ENCODE measurements around the gene RSPH1. TPM values are rescaled to one million over a fixed set of nuclear protein-coding genes. Genes with fewer than 3 reads are reported as not detected.

RSPH1 gene
- total RNA-seq, 1 experiment from 2014 or later, result 0.31 TPM

DNA sequence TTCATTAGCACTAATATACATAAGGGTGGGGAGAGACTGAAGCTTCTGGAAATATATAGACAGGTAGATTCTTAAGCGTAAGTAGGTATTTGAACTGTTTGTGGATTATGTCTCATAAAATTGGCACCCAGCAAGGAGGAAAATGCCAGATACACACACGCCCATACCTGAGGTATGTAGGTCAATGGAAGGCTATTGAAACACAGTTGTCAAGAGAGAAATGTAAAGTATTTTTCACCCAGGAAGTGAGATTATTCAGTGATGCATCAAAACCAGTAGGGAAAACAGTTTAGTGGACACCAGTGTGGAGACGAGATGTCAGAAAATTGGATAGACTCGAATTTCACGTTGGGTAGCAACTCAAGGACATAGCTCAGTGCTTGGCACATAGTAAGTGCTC lies 4.7 kb upstream of the RSPH1 start:
- Histone ChIP-seq H2AFZ (ENCODE audit: low read length) (no peak overlapping the region), H2AK5ac (ENCODE audit: insufficient read length, low read length) (no peak overlapping the region), H4K5ac (ENCODE audit: insufficient read length, low read depth, low read length) (no peak overlapping the region), H3K4me2 (ENCODE audit: insufficient read depth, insufficient read length, low read length) (no peak overlapping the region), H3K18ac (ENCODE audit: insufficient read length, low read depth, low read length) (no peak overlapping the region), H3K27ac (ENCODE audit: insufficient read length, low read depth, low read length) (no peak overlapping the region), H3T11ph (ENCODE audit: low read length) (no peak overlapping the region), H3K56ac (ENCODE audit: insufficient read length, low read depth, low read length) (no peak overlapping the region), H3K4me1 (ENCODE audit: insufficient read depth, low read length) (no peaks in the 10 kb centered on the region), H3K4ac (ENCODE audit: low read depth, low read length) (no peak overlapping the region), H3K14ac (ENCODE audit: insufficient read depth, low read length) (no peak overlapping the region), H2BK120ac (ENCODE audit: low read depth, low read length, poor library complexity, severe bottlenecking) (no peak overlapping the region), H3K27me3 (ENCODE audit: insufficient read depth, low read length) (no peaks in the 10 kb centered on the region), H2BK5ac (ENCODE audit: insufficient read length, low read length) (no peak overlapping the region), H4K91ac (ENCODE audit: insufficient read length, low read depth, low read length) (no peak overlapping the region), H3K23ac (ENCODE audit: insufficient read length, low read depth, low read length) (no peak overlapping the region), H2BK12ac (ENCODE audit: insufficient read length, low read depth, low read length) (no peak overlapping the region), H4K8ac (replicated peaks; ENCODE audit: insufficient read length, low read depth, low read length) (no peak overlapping the region), H3K79me1 (ENCODE audit: insufficient read depth, low read depth, low read length, poor library complexity, severe bottlenecking) (no peaks in the 10 kb centered on the region), H4K20me1 (ENCODE audit: control insufficient read depth, insufficient read depth, insufficient read length) (no peaks in the 10 kb centered on the region), H2BK20ac (ENCODE audit: low read depth, low read length, poor library complexity, severe bottlenecking) (no peak overlapping the region), H3K9ac (ENCODE audit: extremely low read depth, insufficient read length, low read length) (no peak overlapping the region), H3K79me2 (ENCODE audit: insufficient read depth, low read length) (no peaks in the 10 kb centered on the region), H3K23me2 (ENCODE audit: insufficient read length, low read depth, low read length, poor library complexity, severe bottlenecking) (peaks cover 10% of the 10 kb centered on the region), H3K9me3 (ENCODE audit: control insufficient read depth, low read depth, low read length) (no peaks in the 10 kb centered on the region), H2BK15ac (ENCODE audit: low read depth, low read length) (no peak overlapping the region)
- Mint-ChIP-seq H3K4me3 (no peak overlapping the region), H3K27me3 (ENCODE audit: low read depth) (peaks cover under 1% of the 10 kb centered on the region), H3K36me3 (ENCODE audit: insufficient read depth in 1 of 3, low read depth in 3 of 3) (no peaks in the 10 kb centered on the region), H3K9me3 (no peaks in the 10 kb centered on the region), H3K4me1 (peaks cover 15 to 17% of the 10 kb centered on the region in 2 experiments), H3K27ac (no peak overlapping the region)
- no CpG with 5 or more reads among the region's 5 CpGs for WGBS (ENCODE audit: extremely low coverage, insufficient read length, low lambda C conversion rate)
- no peak for TF ChIP-seq CTCF (conservative IDR thresholded peaks at IDR 0.05)
- DNase-seq, result no peak

Measured in H9 (cell line).